ENCODE measurements around the gene IL22RA1.

Gene IL22RA1

DNA sequence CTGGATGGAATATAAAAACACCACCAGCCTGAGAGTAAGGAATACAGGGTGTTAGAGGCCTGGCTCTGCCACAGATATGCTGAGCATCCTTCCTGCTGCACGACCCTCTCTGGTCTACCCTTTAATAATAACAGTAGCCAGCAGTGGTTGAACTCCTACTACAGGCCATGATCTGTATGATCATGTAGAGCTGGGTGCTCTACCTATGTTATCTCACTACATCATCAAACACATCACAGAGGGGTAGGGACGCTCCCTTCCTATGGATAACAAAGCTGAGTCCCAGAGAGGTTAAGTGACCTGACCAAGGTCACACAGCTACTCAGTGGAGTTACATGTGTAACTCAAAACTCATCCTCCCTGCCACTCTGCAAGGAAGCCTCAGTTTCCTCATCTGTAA, 18.0 kb downstream of the IL22RA1 start:
- no peak for DNase-seq (ENCODE audit: low read depth)
- H3K4me3 ChIP-seq (ENCODE audit: control insufficient read depth, low read depth, low read length) = no peak overlapping the region
- TF ChIP-seq, protein P1, sequence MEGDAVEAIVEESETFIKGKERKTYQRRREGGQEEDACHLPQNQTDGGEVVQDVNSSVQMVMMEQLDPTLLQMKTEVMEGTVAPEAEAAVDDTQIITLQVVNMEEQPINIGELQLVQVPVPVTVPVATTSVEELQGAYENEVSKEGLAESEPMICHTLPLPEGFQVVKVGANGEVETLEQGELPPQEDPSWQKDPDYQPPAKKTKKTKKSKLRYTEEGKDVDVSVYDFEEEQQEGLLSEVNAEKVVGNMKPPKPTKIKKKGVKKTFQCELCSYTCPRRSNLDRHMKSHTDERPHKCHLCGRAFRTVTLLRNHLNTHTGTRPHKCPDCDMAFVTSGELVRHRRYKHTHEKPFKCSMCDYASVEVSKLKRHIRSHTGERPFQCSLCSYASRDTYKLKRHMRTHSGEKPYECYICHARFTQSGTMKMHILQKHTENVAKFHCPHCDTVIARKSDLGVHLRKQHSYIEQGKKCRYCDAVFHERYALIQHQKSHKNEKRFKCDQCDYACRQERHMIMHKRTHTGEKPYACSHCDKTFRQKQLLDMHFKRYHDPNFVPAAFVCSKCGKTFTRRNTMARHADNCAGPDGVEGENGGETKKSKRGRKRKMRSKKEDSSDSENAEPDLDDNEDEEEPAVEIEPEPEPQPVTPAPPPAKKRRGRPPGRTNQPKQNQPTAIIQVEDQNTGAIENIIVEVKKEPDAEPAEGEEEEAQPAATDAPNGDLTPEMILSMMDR (conservative IDR thresholded peaks at IDR 0.05; ENCODE audit: control insufficient read depth, insufficient read depth, low read depth, low read length) = no peak

DNA sequence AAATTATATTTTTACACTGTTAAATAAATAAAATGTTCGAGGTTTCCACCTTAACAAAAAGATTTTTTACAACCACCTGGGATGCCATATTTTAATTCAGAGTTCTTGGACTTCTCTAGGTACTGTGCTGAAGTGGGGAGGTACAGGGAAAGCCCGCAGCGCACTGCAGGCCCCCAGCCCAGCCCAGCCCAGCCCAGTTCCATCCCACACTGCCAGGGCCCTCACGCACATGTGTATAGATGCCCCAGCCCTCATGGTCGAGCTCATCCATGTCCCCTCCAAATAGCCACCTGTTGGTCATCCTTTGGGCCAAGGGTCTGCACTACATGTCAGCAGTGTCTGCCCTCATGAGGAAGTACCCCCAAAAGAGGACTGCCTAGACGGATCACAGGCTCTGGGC, 19.3 kb downstream of the IL22RA1 start:
- DNase-seq (ENCODE audit: low read depth) = no peak
- no peak overlapping the region for H3K4me3 ChIP-seq (ENCODE audit: control insufficient read depth, low read depth, low read length)
- TF ChIP-seq, protein P1 (conservative IDR thresholded peaks at IDR 0.05; ENCODE audit: control insufficient read depth, insufficient read depth, low read depth, low read length) = no peak

GRCh38 chr1:24122776-24123175, 20.2 kb downstream of the IL22RA1 start:
- no peak overlapping the region for H3K4me3 ChIP-seq (ENCODE audit: control insufficient read depth, low read depth, low read length)
- DNase-seq (ENCODE audit: low read depth) = no peak
- TF ChIP-seq, protein P1 (conservative IDR thresholded peaks at IDR 0.05; ENCODE audit: control insufficient read depth, insufficient read depth, low read depth, low read length) = no peak

DNA sequence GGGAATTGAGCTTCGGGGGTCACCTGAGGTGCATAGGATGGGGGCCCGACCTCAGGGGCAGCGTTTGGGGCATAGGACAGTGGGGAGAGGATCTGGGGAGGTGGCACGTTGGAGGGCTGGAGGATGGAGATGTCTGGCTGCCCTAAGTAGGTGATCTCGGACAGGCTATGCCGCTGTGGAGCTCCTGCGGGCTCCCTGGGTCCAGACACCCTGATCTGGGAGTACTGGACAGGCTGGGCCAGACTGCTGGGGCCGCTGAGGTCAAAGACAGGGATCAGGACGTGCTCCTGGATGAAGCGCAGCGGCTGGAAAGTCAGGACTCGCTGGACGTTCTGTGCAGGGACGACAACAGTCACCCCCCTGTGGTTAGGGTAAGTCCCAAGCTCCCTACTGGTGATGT, 21.5 kb downstream of the IL22RA1 start:
- no peak overlapping the region for H3K4me3 ChIP-seq (ENCODE audit: control insufficient read depth, low read depth, low read length)
- TF ChIP-seq, protein P1 (conservative IDR thresholded peaks at IDR 0.05; ENCODE audit: control insufficient read depth, insufficient read depth, low read depth, low read length) = no peak
- no peak for DNase-seq (ENCODE audit: low read depth)

DNA sequence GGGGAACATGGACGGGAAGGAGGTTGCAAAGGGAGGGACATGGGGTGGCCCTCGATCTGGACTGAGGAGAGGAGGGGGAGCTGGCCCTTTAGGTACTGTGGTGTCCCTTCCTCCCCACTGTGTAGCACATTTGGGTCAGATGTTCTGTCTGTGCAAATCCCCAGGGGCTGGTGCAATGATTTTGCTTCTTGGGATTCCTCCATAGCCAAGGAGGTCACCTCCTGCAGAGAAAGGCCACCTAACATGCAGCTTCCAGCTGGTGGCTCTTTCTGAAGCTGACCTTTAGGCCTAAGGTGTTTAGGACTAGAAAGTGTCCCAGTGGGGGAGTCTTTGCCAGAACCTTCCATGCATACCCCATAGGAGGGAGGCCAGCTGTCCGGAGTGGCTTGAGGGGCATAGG, 22.0 kb downstream of the IL22RA1 start:
- H3K4me3 ChIP-seq (ENCODE audit: control insufficient read depth, low read depth, low read length) = no peak overlapping the region
- no peak for DNase-seq (ENCODE audit: low read depth)
- TF ChIP-seq, protein P1 (conservative IDR thresholded peaks at IDR 0.05; ENCODE audit: control insufficient read depth, insufficient read depth, low read depth, low read length) = no peak

GRCh38 chr1:24119859-24120756, 22.8 kb downstream of the IL22RA1 start:
- no peak overlapping the region for H3K4me3 ChIP-seq (ENCODE audit: control insufficient read depth, low read depth, low read length)
- peak; percentile 43 for DNase-seq (ENCODE audit: low read depth)
- TF ChIP-seq, protein P1 (conservative IDR thresholded peaks at IDR 0.05; ENCODE audit: control insufficient read depth, insufficient read depth, low read depth, low read length) = no peak

Measured in fibroblast of mammary gland (primary cell).